HG03066 (cell line): ENCODE measurements around the gene DCXR.

Experiments used
- ATAC-seq: cut with Tn5 transposase; IDR thresholded peaks from one replicate; pipeline ENCODE4 v1.9.1; 2021; ENCODE audit warnings: low read depth; ENCODE audit not compliant: unreplicated experiment

DCXR gene

DNA sequence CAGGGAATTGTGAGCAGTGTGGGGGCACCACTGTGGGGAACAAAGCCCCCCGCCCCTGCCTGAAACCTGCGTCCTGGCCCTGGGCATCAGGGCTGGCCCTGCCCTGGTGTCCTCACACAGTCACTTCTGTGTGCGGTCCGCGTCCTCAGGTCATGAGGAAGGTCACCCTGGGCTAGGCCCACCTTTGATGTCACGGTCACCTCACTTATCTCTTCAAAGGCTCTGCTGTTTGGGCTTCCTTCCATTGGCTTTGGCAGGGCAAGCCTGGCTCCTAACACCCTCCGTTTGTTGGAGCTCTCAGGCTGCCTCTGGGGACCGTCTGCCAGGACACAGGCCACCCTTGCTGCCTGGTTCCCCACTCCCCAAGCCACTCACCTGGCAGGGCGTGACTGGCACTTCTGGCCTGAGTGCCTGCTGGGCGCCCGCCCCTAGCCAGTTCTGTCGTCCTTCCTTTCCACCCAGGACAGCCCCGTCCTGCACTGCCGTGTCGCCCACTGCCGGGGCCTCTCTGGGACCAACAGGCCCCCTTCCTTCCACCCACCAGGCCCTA, 23.6 kb downstream of the DCXR start:
- ATAC-seq = no peak

DNA sequence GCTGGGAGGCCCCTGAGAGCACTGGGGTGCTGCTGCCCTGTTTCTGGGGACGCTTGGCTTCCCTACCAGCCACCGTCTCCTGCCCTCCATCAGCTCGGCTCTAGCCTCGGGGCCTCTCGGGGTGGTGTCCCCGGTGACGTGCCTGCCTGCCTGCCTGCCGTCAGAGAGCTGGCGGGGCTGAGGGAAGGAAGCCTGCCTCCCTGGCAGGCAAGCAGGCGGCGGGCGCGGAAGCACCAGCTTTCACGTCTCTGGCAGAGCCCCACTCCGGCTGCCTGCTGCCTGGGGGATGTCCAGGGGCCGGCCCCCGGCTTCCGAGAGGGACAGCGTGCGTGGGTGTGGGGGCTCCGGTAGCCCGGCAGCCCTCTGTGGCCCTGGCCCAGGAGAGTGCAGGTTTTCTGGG, 24.2 kb downstream of the DCXR start:
- ATAC-seq = no peak

- ATAC-seq = no peak
Measured at GRCh38 chr17:82012640-82013295, 24.7 kb downstream of the DCXR start.

DNA sequence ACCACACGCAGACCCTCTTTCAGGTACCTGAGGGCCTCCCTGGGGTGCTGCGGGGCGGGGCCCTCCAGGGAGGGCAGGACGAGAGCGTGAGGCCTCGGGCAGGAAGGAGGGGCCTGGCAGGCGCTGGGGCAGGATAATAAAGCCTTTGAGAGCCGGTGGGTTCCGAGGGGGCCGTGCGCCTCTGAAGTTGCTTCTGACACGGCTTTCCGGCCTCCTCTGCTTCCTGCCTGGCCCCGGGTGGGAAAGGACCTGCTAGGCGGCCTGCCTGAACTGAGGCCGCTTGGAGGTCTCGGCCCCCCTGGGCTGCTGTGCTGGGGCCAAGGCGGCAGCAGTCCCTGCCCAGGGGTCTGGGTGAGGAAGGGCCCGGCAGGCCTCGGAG, 25.2 kb downstream of the DCXR start:
- no peak for ATAC-seq

DNA sequence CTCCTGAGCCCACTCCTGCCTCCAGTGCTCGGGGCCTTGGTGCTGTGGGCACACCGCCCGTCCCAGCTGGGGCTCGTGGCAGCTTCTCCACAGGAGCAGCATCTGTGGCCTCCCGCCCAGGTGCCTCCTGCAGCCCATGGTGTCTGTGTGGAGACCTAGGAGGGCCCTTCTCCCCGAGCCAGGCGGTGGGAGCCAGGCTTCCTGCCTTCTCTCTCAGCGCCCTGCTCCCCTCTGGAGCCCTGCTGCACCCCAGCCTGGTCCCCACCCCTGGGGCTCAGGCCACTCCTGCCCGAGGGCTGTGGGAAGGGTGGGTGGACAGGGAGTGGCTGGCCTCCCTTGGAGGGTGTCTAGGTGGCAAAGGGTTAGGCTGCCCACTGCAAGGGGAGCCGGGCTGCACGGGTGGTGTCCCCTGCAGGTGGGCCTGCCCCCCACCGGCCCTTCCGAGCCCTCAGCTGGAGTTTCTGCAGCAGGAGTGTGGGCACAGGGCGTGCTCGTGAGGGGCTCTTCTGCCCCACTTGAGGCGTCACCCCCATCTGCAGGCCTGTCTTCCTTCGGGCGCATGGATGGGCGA, 25.8 kb downstream of the DCXR start:
- ATAC-seq = no peak

GRCh38 chr17:82010575-82011525, 26.6 kb downstream of the DCXR start:
- no peak for ATAC-seq

DNA sequence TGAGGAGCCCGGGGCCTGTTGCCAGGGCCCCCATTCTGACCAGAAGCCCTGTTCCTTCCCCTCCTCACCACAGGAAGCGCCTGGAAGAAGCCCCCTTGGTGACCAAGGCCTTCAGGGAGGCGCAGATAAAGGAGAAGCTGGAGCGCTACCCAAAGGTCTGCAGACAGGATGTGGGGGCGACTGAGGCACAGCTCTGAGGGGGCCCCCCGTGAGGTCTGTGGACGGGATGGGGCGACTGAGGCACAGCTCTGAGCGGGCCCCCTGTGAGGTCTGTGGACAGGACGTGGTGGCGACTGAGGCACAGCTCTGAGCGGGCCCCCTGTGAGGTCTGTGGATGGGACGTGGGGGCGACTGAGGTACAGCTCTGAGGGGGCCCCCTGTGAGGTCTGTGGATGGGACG, 28.1 kb downstream of the DCXR start:
- no peak for ATAC-seq

DNA sequence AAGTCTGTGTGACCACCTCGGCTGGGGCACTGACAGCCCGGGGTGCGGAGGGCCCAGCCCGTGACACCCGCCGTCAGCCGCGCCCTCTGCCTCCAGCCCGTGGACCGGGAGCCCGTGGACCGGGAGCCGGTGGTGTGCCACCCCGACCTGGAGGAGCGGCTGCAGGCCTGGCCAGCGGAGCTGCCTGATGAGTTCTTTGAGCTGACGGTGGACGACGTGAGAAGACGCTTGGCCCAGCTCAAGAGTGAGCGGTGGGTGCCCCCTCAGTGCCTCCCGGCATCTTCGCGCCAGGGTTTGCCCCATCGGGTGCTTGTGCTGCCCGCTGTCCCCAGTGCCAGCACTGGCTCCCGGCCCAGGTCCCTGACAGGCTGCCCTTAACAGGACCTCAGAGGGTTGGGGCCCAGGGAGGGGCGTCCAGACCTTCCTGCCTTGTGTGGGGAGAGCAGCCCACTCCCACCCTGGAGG, 28.5 kb downstream of the DCXR start:
- ATAC-seq = no peak

GRCh38 chr17:82008258-82008940, 29.1 kb downstream of the DCXR start:
- no peak for ATAC-seq

DNA sequence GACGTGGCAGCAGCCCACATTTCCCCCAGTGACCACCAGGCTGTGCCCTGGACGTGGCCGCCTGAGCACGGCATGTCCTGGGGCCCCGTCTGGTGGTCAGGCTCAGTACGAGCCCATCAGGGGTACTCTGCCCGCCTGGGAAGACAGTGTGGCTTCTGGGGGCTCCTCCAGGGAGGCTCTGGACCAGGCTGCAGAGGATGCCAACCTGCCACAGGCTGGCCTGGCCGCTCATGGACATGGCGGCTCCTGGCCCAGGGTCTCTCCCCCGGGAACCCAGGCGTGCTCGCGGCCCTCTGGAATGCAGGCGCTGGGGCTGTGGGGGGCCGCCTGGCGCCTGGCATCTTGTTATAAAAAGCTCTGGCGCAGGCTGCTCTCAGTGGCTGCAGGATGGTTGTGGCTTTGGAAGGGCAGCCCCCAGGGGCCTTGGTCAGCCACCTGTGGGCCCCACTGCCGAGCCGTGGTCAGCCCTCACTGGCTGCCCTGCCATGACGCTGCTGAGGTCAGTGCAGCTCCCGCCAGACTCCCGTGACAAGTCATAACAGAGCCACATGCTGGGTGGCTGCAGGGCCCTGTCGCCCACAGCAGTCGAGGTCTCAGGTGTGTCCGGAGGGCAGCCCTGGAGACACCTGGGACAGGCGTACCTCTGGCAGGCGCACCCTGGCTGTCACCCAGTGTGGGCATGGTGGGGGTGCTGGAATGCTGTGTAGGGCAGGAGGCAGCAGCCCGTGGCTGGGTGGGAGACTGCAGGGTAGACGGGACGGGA, 29.8 kb downstream of the DCXR start:
- ATAC-seq = no peak

DNA sequence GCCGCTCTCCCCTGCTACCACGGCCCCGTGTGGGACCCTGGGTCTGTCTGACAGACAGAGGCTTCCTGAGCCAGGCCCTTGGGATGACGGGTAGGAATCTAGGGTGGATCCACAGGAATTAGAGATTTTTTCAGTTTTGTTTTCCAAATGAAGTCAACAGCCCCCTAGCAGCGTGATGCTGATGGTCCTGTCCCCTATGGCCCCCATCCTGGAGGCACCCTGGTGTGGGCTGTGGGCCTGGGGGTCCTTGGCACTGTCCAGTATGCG, 30.3 kb downstream of the DCXR start:
- ATAC-seq = no peak

DNA sequence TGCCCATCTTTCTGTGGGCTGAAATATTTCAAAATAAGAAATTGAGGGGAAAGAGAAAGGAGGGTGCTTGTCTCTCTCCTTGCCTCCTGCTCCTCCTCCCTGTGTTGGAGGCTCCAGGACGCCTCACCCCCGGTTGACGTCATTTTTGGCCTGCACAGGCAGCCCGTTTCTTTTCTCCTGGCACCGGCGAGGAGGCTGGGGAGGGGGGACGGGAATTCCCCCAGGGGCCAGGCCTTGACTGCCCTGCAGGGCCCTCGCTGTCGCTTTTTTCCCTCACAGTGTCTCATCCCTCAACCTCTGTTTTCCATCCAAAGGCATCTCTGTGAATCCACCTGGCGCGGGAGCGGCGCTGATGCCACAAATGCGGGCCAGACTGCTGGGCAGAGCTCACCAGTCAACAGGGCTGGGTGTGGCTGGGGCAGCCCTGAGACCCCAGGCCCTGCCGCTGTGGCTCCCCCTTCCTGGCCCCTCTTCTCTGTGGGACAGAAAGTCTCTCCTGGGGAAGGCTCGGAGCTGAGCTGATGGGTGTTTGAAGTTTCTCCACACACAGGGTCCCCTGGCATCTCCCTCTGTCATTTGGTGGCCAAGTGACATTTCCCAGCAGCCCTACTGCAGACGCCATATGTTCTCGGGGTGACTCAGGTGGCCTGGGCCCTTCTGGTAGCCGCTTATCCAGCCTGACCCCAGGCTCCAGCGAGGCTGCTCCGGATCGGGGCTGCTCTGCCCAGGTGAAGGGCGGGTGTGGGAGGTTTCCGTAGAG, 30.8 kb downstream of the DCXR start:
- ATAC-seq = no peak

DNA sequence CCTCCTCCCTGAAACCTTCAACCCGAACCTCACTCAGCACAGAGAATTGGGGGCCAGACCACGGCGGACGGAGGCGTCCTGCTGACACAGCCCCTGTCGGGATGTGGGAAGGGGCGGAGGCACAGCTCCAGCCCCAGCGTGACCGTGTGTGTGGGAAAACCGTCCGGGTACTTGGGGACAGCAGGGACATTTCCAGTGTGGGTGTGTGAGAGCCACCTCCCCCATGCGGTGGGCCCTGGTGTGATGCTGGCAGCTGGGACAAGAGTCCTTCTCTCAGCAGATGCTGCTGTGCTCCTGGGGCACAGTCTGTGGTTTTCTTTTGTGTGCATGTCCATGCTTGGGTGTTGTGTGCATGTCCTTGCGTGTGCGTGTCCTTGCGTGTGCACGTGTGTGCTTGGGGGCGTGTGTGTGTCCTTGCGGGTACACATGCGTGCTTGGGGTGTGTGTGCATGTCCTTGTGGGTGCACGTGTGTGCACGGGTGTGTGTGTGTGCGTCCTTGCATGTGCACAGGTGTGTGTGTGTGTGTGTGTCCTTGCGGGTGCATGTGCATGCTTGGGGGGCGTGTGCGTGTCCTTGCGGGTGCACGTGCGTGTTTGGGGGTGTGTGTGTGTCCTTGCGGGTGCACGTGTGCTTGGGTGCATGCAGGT, 31.7 kb downstream of the DCXR start:
- ATAC-seq = no peak

DNA sequence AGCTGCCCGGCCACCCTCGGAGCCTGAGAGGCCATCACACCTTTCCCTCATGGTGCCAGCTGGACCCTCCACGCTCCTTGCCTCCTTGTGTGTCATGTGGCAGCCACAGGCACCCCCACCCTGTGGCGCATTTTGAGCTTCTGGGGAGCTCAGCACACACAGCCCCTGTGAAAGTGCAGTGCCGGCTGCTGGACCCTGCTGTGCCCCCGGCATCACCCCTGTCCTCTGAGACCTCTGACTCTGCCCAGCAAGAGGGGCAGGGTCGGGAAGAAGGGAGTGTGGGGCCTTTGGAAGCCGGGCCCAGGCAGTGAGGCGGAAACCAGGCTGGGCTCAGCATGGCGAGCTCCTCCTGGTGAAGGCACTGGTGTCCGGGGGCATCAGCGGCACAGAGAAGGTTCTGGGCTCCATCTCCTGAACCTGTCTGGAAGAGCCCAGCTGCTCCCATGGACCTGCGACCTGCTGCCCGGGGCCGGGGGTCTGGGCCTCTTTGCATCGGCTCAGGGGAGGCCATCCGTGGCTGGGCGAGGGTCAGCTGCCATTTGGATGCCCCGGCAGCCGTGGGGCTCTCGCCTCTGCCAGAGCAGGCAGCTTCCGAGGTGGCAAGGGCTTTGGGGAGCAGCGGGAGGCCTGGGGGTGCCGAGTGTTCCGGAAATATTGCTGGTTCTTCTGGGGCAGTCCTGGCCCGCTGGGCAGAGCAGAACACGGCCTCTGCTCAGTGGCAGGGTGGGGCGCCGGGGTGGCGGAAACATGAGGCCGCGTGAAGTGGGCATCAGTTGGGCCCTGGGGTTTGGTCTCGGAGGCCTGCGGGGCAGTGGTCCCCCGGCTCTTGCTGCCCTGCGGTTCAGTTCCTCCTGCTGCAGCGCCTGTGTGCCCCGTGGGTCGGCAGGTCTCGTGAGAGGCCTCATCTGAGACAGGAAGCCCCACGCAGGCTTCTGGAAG, 32.7 kb downstream of the DCXR start:
- no peak for ATAC-seq

DNA sequence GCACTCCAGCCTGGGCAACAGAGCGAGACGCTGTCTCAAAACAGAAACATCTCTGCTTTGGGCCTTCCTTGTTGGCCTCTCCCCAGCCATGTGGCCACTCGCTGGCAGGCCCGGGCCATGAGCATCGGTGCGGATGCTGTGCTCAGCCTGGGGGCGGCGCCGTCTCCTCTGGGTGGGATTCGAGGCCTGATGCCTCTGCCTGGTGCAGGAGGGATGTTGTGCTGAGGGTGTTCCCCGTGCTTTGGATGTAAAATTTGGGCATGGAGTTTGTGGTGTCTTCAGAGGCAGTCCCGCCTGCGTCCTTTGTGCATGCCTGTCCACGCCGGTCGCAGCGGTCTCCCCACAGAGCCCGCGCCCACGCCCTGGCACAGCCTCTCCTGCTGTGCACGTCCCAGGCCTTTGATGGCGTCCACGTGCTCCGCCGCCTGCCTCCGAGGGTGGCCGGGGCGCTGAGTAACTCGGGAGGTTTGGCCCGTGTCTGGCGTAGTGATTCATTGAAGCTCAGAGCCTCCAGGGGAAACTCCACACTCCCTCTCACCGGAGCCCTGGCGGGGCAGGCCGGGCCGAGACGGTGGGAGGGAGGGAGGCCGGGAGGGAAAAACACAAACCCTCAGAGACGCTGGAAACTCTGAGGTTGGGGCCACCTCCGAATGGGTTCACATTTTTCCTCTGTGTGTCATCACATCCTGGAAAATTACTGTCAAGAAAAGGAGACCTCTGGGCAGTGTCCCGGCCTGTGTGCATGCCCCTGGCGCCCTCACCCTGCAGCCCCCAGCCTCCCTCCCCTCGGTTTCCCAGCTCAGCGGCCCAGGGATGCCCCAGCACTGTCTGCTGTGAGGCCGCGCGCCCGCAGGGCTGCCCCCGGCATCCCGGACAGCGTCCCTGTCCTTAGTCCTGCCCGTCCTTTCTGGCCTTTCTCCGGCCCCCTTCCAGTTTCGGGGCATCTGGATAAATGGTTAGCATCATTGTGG, 33.8 kb downstream of the DCXR start:
- ATAC-seq = no peak

DNA sequence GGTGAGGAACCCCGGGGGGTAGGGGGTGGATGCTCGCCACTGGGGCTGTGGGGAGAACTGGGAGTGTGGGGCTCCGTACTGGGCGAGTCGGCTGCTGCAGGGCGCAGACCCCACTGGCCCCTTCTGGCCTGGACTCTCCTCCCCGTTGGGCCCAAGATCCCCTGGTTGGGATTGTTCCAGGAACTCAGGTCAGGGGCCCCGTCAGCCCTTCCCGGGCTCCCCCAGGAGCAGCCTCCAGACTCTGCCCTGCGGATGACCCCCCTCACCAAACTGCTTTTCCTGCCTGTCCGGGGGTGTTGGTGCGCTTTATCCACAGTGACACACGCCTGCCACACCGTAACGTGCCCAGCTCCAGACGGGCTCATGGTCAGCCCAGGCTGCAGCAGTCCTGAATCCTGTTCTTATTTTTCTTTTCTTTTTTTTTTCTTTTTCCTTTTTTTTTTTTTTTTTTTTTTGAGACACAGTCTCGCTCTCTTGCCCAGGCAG, 35.9 kb downstream of the DCXR start:
- no peak for ATAC-seq
